GM23248 (cell line): ENCODE data around the gene BEAN1. TPM values are rescaled to one million over a fixed set of nuclear protein-coding genes. Genes with fewer than 3 reads are reported as not detected.

Source experiments
- DNase-seq: peaks from one replicate; pipeline ENCODE4 v3.0.0-alpha.2; 2015
- H2AFZ ChIP-seq: fragments of 200-600 bp; sonication (generic); 2 replicates; pipeline ENCODE4 v1.6.1; 2016; ENCODE audit warnings: antibody characterized with exemption
- H3F3A ChIP-seq: fragments of 200-600 bp; sonication (generic); 2 replicates; pipeline ENCODE4 v1.6.1; 2016; ENCODE audit warnings: mild to moderate bottlenecking, antibody characterized with exemption, mixed run types; ENCODE audit not compliant: insufficient read depth
- H3K27ac ChIP-seq: fragments of 200-600 bp; sonication (generic); 2 replicates; pipeline ENCODE4 v1.5.1; 2016; ENCODE audit warnings: mild to moderate bottlenecking
- H3K27me3 ChIP-seq: fragments of 200-600 bp; sonication (generic); replicated peaks from 2 replicates; pipeline ENCODE4 v1.6.1; 2016; ENCODE audit warnings: mild to moderate bottlenecking; ENCODE audit not compliant: insufficient read depth
- H3K36me3 ChIP-seq: fragments of 200-600 bp; sonication (generic); 2 replicates; pipeline ENCODE4 v1.6.1; 2016; ENCODE audit warnings: low read depth, mild to moderate bottlenecking
- H3K4me1 ChIP-seq: fragments of 200-600 bp; sonication (generic); 2 replicates; pipeline ENCODE4 v1.6.1; 2016; ENCODE audit warnings: mild to moderate bottlenecking; ENCODE audit not compliant: insufficient read depth
- H3K4me2 ChIP-seq: fragments of 200-600 bp; sonication (generic); one replicate; pipeline ENCODE4 v1.6.1; 2016; ENCODE audit warnings: mild to moderate bottlenecking; ENCODE audit not compliant: unreplicated experiment
- H3K4me3 ChIP-seq: fragments of 200-600 bp; sonication (generic); 2 replicates; pipeline ENCODE4 v1.5.1; 2016; ENCODE audit warnings: mild to moderate bottlenecking
- H3K79me2 ChIP-seq: fragments of 200-600 bp; sonication (generic); 2 replicates; pipeline ENCODE4 v1.6.1; 2016; ENCODE audit warnings: mild to moderate bottlenecking; ENCODE audit not compliant: insufficient read depth
- H3K9ac ChIP-seq: fragments of 200-600 bp; sonication (generic); 2 replicates; pipeline ENCODE4 v1.6.1; 2016; ENCODE audit warnings: mild to moderate bottlenecking
- H3K9me2 ChIP-seq: fragments of 200-600 bp; sonication (generic); 2 replicates; pipeline ENCODE4 v1.6.1; 2016; ENCODE audit warnings: mixed run types, mild to moderate bottlenecking, moderate library complexity; ENCODE audit not compliant: insufficient read depth
- H3K9me3 ChIP-seq: fragments of 200-600 bp; sonication (generic); one replicate; pipeline ENCODE4 v1.6.1; 2017; ENCODE audit warnings: low read depth
- H4K20me1 ChIP-seq: fragments of 200-600 bp; sonication (generic); 2 replicates; pipeline ENCODE4 v1.6.0; 2016; ENCODE audit not compliant: insufficient read depth
- EZH2 ChIP-seq: fragments of 200-600 bp; sonication (generic); IDR thresholded peaks from 2 replicates; pipeline ENCODE4 v1.6.1; 2018; ENCODE audit warnings: antibody characterized with exemption, mild to moderate bottlenecking; ENCODE audit not compliant: insufficient read depth, poor library complexity, severe bottlenecking
- EZH2phosphoT487 ChIP-seq: fragments of 200-600 bp; sonication (generic); IDR thresholded peaks from 2 replicates; pipeline ENCODE4 v1.6.1; 2018; ENCODE audit warnings: antibody characterized with exemption, moderate library complexity, mild to moderate bottlenecking, low read depth; ENCODE audit not compliant: insufficient read depth
- WGBS, 2 experiments: methylation state at CpG; one replicate each; pipeline ENCODE4 v1.1.6; 2015 to 2017; ENCODE audit warnings: low lambda C conversion rate in 2 of 2, low coverage in 1 of 2; ENCODE audit errors: missing lambda C conversion rate in 2 of 2; 5-methylcytosine and 5-hydroxymethylcytosine counted together
- in situ Hi-C: fragments of 300-500 bp; cut with MboI; formaldehyde crosslinking; loops from 2 replicates; pipeline ENCODE4 v1.15.0; 2020
- polyA plus RNA-seq: library from polyadenylated mRNA; unstranded; fragments of >200 nt; fragmentation: Nextera tagmentation; extraction: Ambion mirVana; gene quantifications from 2 replicates; pipeline ENCODE4 v1.2.1, GENCODE V29; 2016
- total RNA-seq: library from RNA; depleted of rRNA; stranded (reverse); fragments of >200 nt; shearing (Covaris generic); gene quantifications from 2 replicates; pipeline ENCODE4 v1.2.3, GENCODE V29; 2014; rRNA removed

Gene BEAN1
- total and polyA plus RNA-seq, 2 experiments from 2014 or later: 0.32 to 0.50 TPM

- no peaks in the 10 kb centered on the region for H3K27me3 ChIP-seq
- no peaks in the 10 kb centered on the region for H3K9me3 ChIP-seq
- H3K4me2 ChIP-seq: no peak overlapping the region
- TF ChIP-seq EZH2phosphoT487: no peak
- no peak for TF ChIP-seq EZH2
- in situ Hi-C loops: no loop called here
- 98% methylated on average over 5 of the region's 5 CpGs for WGBS, 2 experiments
- H3K36me3 ChIP-seq: peaks cover 7% of the 10 kb centered on the region; the same call in 1 of the 2 replicates
- no peaks in the 10 kb centered on the region for H3K4me1 ChIP-seq
- no peaks in the 10 kb centered on the region for H4K20me1 ChIP-seq
- H3K79me2 ChIP-seq: no peaks in the 10 kb centered on the region
- no peak overlapping the region for H3K27ac ChIP-seq
- H3K9ac ChIP-seq: no peak overlapping the region
- H3K4me3 ChIP-seq: no peak overlapping the region
- no peak for DNase-seq
- no peaks in the 10 kb centered on the region for H3K9me2 ChIP-seq
- H2AFZ ChIP-seq: no peak overlapping the region
- no peaks in the 10 kb centered on the region; the same call in 1 of the 2 replicates for H3F3A ChIP-seq
These were observed 101.2 kb downstream of the BEAN1 start for GRCh38 chr16:66528294-66528693.

- 79 to 82% methylated on average over 6 of the region's 6 CpGs for WGBS, 2 experiments
- H3K4me2 ChIP-seq: no peak overlapping the region
- TF ChIP-seq EZH2phosphoT487 (no peak), EZH2 (no peak)
- no peaks in the 10 kb centered on the region for H4K20me1 ChIP-seq
- no peaks in the 10 kb centered on the region for H3K27me3 ChIP-seq
- H3K79me2 ChIP-seq: no peaks in the 10 kb centered on the region
- no peaks in the 10 kb centered on the region for H3K9me2 ChIP-seq
- H2AFZ ChIP-seq: no peak overlapping the region
- peaks cover 7% of the 10 kb centered on the region; the same call in 1 of the 2 replicates for H3K36me3 ChIP-seq
- no peaks in the 10 kb centered on the region for H3K4me1 ChIP-seq
- no peaks in the 10 kb centered on the region; the same call in 1 of the 2 replicates for H3F3A ChIP-seq
- no peaks in the 10 kb centered on the region for H3K9me3 ChIP-seq
- in situ Hi-C loops: no loop called here
- no peak overlapping the region for H3K27ac ChIP-seq
- H3K4me3 ChIP-seq: no peak overlapping the region
- no peak overlapping the region for H3K9ac ChIP-seq
- DNase-seq: no peak
These were observed 102.4 kb downstream of the BEAN1 start for GRCh38 chr16:66529475-66529874.

Other genes starting within 250 kb of the BEAN1 start
- gene CDH5, start 60.6 kb upstream of the BEAN1 start, total RNA-seq: not detected in 2 replicates
- gene CDH5, start 60.6 kb upstream of the BEAN1 start, polyA plus RNA-seq: not detected in 2 replicates
- gene TK2, start 122.8 kb downstream of the BEAN1 start, total RNA-seq: 57.5 and 58.8 TPM in 2 replicates
- gene TK2, start 122.8 kb downstream of the BEAN1 start, polyA plus RNA-seq: 27.9 and 28.2 TPM in 2 replicates
- 64.2 and 130 TPM in 2 replicates for gene CKLF, start 125.3 kb downstream of the BEAN1 start, total RNA-seq
- 107 and 108 TPM in 2 replicates for gene CKLF, start 125.3 kb downstream of the BEAN1 start, polyA plus RNA-seq
- 2.1 and 3.1 TPM in 2 replicates for gene CMTM1, start 139.1 kb downstream of the BEAN1 start, total RNA-seq
- 6.0 and 6.8 TPM in 2 replicates for gene CMTM1, start 139.1 kb downstream of the BEAN1 start, polyA plus RNA-seq
- not detected in 2 replicates for gene CMTM2, start 152.2 kb downstream of the BEAN1 start, total RNA-seq
- gene CMTM2, start 152.2 kb downstream of the BEAN1 start, polyA plus RNA-seq: not detected in 2 replicates
- 21.9 and 32.6 TPM in 2 replicates for gene CMTM3, start 177.4 kb downstream of the BEAN1 start, total RNA-seq
- 43.9 and 47.0 TPM in 2 replicates for gene CMTM3, start 177.4 kb downstream of the BEAN1 start, polyA plus RNA-seq